Gastrocnemius medialis (tissue), 4 donors: ENCODE measurements around the gene KLF3.

Experiments
- POLR2A ChIP-seq, 2 donors: fragments of 450-650 bp; IDR thresholded peaks; one replicate each; pipeline ENCODE4 v1.6.1; 2017; ENCODE audit warnings: antibody characterized with exemption in 2 of 2, mild to moderate bottlenecking in 2 of 2, moderate library complexity in 2 of 2
- TF ChIP-seq, protein P1 (sequence below), 5 experiments: fragments of 450-650 bp in 3 of 5; fragments of 200-600 bp in 2 of 5; sonication (generic) in 2 of 5; IDR thresholded peaks in 4 of 5; conservative IDR thresholded peaks in 1 of 5; 1 replicate in 4 of 5; 2 replicates in 1 of 5; pipeline ENCODE4 v1.5.1; 2016 to 2019; ENCODE audit warnings: antibody characterized with exemption in 5 of 5, mild to moderate bottlenecking in 3 of 5, moderate library complexity in 3 of 5

DNA sequence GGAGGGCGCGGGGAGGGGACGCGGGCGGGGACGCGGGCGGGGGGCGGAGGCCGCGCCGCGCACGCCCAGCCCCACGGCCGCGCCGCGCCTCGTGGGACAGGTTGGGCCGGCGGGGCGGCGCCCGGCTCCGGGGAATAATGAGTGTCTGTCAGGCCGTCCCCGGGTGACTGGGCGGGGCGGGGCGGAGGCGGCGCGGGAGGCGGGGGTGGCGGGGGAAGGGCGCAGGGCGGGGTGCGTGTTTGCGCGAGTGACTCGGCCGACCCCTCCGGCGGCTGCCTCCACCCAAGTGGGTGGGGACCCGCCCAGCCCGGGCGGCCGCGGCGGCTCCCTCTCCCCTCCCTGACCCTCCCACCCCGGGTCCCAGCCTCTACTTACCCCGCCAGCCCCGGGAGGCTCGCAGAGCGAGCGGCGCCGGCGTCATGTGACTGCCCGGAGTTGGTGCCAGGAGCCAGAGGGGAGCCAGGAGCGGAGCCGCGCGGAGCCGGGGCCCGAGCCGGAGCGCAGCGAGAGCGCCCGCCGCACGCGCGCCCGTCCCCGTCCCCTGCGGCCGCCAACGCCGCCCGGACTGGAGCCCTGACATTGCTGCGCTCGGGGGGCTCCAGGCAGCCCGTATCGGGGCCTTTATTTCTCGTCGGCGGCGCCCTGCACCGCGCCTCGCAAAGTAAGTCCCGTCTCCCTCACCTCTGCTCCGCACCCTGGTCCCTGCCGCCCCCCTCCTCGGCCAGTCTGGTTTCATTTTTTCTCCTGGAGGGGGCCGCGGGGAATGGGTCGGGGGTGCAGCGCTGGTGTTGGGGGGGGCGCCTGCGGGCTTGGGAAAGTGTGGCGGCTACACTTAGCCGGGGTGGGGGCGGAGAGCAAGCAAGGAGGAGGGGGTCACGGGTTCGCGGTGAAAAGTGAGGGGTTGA lies at the start of gene KLF3:
- TF ChIP-seq POLR2A (IDR thresholded peaks at IDR 0.05): peak; percentile 93 to 95
- TF ChIP-seq, protein P1, sequence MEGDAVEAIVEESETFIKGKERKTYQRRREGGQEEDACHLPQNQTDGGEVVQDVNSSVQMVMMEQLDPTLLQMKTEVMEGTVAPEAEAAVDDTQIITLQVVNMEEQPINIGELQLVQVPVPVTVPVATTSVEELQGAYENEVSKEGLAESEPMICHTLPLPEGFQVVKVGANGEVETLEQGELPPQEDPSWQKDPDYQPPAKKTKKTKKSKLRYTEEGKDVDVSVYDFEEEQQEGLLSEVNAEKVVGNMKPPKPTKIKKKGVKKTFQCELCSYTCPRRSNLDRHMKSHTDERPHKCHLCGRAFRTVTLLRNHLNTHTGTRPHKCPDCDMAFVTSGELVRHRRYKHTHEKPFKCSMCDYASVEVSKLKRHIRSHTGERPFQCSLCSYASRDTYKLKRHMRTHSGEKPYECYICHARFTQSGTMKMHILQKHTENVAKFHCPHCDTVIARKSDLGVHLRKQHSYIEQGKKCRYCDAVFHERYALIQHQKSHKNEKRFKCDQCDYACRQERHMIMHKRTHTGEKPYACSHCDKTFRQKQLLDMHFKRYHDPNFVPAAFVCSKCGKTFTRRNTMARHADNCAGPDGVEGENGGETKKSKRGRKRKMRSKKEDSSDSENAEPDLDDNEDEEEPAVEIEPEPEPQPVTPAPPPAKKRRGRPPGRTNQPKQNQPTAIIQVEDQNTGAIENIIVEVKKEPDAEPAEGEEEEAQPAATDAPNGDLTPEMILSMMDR (IDR thresholded peaks at IDR 0.05 in 4 of 5, conservative IDR thresholded peaks at IDR 0.05 in 1 of 5): no peak
